Activated naive CD8-positive, alpha-beta T cell treated with anti-CD3 and anti-CD28 coated beads for 36 hours (primary cell): ENCODE data around the gene ACSS3. TPM values are rescaled to one million over a fixed set of nuclear protein-coding genes. Genes with fewer than 3 reads are reported as not detected.

Experiments used
- total RNA-seq, 2 experiments: library from RNA; stranded (reverse); gene quantifications; one replicate each; pipeline ENCODE4 v1.2.3, GENCODE V29; 2021

Gene ACSS3
- total RNA-seq, 2 experiments from 2014 or later: not detected

Other genes with a start within 250 kb of the ACSS3 start
- gene LIN7A, start 140.1 kb upstream of the ACSS3 start, total RNA-seq: not detected